Adipose tissue (tissue), 3 donors: ENCODE measurements around the gene RBSN. TPM values are rescaled to one million over a fixed set of nuclear protein-coding genes. Genes with fewer than 3 reads are reported as not detected.

Experiments used
- H3K27ac ChIP-seq: one replicate; pipeline ENCODE4 v1.5.1; 2013; ENCODE audit warnings: low read depth, low read length
- WGBS, 3 donors: extraction: QIAGEN DNeasy Blood & Tissue Kit; methylation state at CpG; one replicate each; pipeline ENCODE4 v1.1.7; 2013; 5-methylcytosine and 5-hydroxymethylcytosine counted together
- polyA plus RNA-seq, 3 donors: library from polyadenylated mRNA; stranded (reverse); fragments of 200-250 nt; gene quantifications; one replicate each; pipeline ENCODE4 v1.2.3, GENCODE V29; 2013
- donor health status: healthy with polysubstance abuse.
- donor health status: Bipolar disorder and iron deficiency.
- donor health status: healthy.

RBSN gene
- polyA plus RNA-seq, 3 donors = 3.5 to 13.6 (median 9.5) TPM

- 65 to 87% (median 70%) methylated on average over 3 of the region's 3 CpGs for WGBS, 3 donors
- no peak overlapping the region for H3K27ac ChIP-seq
Measured at GRCh38 chr3:15042936-15043335, 56.0 kb downstream of the RBSN start.

DNA sequence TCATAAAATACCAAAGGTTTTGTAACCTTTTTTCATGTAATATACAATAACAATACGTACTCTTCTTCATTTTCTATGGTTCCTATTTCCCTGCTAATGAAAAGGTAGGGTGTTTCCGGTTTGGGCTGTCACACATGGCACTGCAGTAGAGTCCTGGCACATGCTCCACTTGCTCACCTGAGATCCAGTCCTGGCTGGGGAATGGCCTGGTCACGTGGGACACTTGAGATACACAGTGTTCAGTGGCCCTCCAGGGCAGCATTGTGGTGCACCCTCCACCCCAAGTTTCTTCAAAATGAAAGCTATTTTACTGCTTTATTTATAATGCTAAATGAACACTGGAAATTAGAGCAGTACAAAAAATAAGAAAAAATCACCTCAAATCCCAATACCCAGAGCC lies 57.0 kb downstream of the RBSN start:
- H3K27ac ChIP-seq = no peak overlapping the region
- WGBS, 3 donors = 86 to 90% (median 90%) methylated on average over 3 of the region's 3 CpGs

DNA sequence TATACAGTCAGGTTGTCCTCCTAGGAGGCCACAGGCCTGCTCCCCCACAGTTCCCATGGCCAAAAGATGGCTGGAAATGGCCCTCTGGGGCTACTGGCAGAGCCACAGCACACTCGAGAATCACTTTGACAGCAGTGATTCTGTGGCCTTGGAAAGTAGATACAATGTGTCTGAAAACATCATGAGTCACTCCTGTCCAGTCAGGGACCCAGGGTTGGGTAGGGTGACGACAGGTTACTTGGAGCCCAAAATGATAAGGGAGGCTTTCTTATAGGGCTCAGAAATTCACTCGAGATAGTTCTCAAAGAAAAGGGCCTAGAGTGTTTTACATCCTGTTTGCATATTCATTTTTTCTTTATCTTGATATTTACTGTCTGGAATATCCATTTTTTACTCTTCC lies 58.1 kb downstream of the RBSN start:
- H3K27ac ChIP-seq = no peak overlapping the region
- WGBS, 3 donors = 67 to 90% (median 77%) methylated on average over 3 of the region's 3 CpGs

DNA sequence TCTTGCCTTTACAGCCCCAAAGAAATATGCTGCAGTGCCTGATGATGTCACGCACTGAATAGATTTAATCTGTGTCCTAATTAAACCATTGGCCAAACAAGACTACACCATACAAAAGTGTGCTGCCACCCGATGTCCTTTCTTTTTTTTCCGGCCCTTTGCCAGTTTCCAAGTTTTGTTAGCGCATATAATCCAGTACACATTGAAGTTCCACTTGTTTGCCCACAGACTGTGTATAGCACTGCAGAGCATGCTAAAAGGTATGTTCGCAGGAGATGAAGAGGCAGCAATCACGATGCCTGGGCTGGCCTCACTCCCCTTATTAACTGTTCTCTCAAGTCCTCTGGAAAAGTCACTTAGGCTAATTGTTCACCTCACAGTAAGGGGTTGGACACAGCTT lies 60.6 kb downstream of the RBSN start:
- WGBS, 3 donors = 90 to 93% (median 92%) methylated on average over 6 of the region's 6 CpGs

GRCh38 chr3:15033103-15033502 lies 65.8 kb downstream of the RBSN start:
- 77 to 94% (median 89%) methylated on average over 3 of the region's 3 CpGs for WGBS, 3 donors
- no peak overlapping the region for H3K27ac ChIP-seq

More for the DNA sequence above, 60.6 kb downstream of the RBSN start:
- no peak overlapping the region for H3K27ac ChIP-seq

DNA sequence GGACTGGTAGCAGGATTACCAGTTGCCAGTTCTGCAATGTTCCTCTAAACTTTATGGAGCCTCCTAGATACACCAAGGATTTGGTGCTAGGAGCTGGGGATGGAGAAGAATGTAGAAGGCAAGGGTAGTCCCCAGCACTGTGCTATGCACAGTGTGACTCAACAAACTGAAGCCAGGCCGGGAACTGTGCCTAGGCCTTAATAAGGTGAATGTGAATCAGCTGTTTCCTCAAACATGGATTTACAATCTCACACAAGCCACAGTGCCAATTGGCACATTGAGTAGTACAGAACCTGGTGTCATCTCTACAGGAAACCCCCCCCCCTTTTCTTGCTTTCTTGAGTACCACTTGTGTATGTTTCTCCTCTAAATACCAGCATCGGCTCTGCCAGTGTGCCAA lies 66.3 kb downstream of the RBSN start:
- whole genome bisulfite sequencing, 3 donors = 84 to 91% (median 88%) methylated on average over 2 of the region's 2 CpGs
- no peak overlapping the region for H3K27ac ChIP-seq

GRCh38 chr3:15029625-15030024 lies 69.3 kb downstream of the RBSN start:
- H3K27ac ChIP-seq = no peak overlapping the region

DNA sequence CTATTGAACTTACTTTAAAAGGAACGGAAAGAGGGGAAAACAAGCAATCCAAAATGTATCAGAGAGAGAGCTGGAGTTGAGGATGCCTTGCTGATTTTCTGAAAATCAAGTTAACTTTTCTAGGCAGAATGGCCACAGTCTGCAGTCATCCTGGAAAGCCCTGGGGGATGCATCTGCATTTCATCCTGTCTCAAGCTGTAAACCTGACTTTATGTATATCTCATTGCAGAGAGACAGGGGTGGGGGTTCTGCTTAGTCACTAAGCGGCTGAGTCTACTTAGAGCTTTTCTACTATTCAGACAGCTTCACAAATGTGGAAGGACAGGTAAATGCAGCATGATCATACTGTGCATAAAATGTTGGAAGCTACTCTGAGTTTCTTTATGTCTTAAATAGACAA lies 75.2 kb downstream of the RBSN start:
- no peak overlapping the region for H3K27ac ChIP-seq
- 96 to 99% (median 96%) methylated on average over 2 of the region's 2 CpGs for WGBS, 3 donors

DNA sequence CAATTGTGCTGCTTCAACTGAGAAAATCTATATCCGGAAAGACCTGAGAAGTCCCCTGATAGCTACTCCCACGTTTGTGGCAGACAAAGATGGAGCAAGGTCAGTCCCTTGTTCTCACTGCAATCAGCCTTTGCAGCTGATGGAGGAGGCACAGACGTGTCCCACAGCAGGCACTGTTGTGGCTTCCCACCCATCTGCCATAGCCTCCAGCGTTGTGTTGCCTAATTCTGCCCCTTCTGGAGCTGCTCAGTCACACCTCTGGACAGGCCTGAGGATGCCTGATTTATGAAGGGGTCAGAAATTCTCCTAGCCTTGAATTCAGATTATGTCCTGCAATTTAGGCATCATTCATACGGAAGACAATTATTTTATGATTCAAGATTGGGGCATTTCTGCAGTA lies 75.7 kb downstream of the RBSN start:
- no peak overlapping the region for H3K27ac ChIP-seq
- WGBS, 3 donors = 66 to 76% (median 72%) methylated on average over 5 of the region's 5 CpGs

Other genes starting within 250 kb of the RBSN start
- gene NR2C2, start 151.6 kb downstream of the RBSN start, polyA plus RNA-seq = 1 to 10 TPM; 4.8 to 7.9 (median 7.3) TPM
- gene MRPS25, start 33.8 kb downstream of the RBSN start, polyA plus RNA-seq = 10 to 100 TPM; 20.1 to 47.4 (median 24.2) TPM
- gene CAPN7, start 107.1 kb upstream of the RBSN start, polyA plus RNA-seq = 10 to 100 TPM; 10.3 to 17.9 (median 12.7) TPM
- 10 to 100 TPM in 2 of 3 donors, 1 to 10 TPM in 1; 7.8 to 89.5 (median 62.7) TPM for gene SH3BP5, start 233.4 kb upstream of the RBSN start, polyA plus RNA-seq